ENCODE measurements around the gene RNF7. TPM values are rescaled to one million over a fixed set of nuclear protein-coding genes. Genes with fewer than 3 reads are reported as not detected.

The RNF7 gene
- total and polyA plus RNA-seq, 2 of the 8 experiments (the other 6 are each of a cell fraction or from before 2014, with no cell fraction given) = 78.4 to 113 TPM

DNA sequence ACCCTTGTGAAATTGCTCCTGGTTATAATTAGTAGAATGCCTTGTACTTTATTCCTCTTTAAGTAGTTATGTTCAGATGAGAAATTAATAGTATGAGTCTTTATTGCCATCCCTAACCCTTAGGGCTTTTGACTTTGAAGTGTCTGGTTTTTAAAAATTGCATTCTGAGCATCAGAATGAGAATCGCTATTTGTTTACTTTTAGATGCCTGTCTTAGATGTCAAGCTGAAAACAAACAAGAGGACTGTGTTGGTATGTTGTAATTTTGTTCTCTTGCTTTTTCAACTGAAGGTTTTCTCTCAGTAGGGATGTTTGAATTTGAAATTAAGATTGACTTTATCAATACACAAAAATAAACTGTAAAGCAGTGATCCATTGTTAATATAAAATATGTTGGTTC is 5.2 kb downstream of the RNF7 start (continued):
- TF ChIP-seq, protein P1, sequence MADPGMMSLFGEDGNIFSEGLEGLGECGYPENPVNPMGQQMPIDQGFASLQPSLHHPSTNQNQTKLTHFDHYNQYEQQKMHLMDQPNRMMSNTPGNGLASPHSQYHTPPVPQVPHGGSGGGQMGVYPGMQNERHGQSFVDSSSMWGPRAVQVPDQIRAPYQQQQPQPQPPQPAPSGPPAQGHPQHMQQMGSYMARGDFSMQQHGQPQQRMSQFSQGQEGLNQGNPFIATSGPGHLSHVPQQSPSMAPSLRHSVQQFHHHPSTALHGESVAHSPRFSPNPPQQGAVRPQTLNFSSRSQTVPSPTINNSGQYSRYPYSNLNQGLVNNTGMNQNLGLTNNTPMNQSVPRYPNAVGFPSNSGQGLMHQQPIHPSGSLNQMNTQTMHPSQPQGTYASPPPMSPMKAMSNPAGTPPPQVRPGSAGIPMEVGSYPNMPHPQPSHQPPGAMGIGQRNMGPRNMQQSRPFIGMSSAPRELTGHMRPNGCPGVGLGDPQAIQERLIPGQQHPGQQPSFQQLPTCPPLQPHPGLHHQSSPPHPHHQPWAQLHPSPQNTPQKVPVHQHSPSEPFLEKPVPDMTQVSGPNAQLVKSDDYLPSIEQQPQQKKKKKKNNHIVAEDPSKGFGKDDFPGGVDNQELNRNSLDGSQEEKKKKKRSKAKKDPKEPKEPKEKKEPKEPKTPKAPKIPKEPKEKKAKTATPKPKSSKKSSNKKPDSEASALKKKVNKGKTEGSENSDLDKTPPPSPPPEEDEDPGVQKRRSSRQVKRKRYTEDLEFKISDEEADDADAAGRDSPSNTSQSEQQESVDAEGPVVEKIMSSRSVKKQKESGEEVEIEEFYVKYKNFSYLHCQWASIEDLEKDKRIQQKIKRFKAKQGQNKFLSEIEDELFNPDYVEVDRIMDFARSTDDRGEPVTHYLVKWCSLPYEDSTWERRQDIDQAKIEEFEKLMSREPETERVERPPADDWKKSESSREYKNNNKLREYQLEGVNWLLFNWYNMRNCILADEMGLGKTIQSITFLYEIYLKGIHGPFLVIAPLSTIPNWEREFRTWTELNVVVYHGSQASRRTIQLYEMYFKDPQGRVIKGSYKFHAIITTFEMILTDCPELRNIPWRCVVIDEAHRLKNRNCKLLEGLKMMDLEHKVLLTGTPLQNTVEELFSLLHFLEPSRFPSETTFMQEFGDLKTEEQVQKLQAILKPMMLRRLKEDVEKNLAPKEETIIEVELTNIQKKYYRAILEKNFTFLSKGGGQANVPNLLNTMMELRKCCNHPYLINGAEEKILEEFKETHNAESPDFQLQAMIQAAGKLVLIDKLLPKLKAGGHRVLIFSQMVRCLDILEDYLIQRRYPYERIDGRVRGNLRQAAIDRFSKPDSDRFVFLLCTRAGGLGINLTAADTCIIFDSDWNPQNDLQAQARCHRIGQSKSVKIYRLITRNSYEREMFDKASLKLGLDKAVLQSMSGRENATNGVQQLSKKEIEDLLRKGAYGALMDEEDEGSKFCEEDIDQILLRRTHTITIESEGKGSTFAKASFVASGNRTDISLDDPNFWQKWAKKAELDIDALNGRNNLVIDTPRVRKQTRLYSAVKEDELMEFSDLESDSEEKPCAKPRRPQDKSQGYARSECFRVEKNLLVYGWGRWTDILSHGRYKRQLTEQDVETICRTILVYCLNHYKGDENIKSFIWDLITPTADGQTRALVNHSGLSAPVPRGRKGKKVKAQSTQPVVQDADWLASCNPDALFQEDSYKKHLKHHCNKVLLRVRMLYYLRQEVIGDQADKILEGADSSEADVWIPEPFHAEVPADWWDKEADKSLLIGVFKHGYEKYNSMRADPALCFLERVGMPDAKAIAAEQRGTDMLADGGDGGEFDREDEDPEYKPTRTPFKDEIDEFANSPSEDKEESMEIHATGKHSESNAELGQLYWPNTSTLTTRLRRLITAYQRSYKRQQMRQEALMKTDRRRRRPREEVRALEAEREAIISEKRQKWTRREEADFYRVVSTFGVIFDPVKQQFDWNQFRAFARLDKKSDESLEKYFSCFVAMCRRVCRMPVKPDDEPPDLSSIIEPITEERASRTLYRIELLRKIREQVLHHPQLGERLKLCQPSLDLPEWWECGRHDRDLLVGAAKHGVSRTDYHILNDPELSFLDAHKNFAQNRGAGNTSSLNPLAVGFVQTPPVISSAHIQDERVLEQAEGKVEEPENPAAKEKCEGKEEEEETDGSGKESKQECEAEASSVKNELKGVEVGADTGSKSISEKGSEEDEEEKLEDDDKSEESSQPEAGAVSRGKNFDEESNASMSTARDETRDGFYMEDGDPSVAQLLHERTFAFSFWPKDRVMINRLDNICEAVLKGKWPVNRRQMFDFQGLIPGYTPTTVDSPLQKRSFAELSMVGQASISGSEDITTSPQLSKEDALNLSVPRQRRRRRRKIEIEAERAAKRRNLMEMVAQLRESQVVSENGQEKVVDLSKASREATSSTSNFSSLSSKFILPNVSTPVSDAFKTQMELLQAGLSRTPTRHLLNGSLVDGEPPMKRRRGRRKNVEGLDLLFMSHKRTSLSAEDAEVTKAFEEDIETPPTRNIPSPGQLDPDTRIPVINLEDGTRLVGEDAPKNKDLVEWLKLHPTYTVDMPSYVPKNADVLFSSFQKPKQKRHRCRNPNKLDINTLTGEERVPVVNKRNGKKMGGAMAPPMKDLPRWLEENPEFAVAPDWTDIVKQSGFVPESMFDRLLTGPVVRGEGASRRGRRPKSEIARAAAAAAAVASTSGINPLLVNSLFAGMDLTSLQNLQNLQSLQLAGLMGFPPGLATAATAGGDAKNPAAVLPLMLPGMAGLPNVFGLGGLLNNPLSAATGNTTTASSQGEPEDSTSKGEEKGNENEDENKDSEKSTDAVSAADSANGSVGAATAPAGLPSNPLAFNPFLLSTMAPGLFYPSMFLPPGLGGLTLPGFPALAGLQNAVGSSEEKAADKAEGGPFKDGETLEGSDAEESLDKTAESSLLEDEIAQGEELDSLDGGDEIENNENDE (IDR thresholded peaks at IDR 0.05; ENCODE audit: insufficient replicate concordance, low read length) = no peak
- TF ChIP-seq SIN3A (conservative IDR thresholded peaks at IDR 0.05 in 1 of 2, IDR thresholded peaks at IDR 0.05 in 1 of 2; ENCODE audit: low read depth in 1 of 2, low read length in 2 of 2) = no peak
- TF ChIP-seq POU5F1 (IDR thresholded peaks at IDR 0.05; ENCODE audit: low read depth, low read length) = no peak
- TF ChIP-seq, protein P2, sequence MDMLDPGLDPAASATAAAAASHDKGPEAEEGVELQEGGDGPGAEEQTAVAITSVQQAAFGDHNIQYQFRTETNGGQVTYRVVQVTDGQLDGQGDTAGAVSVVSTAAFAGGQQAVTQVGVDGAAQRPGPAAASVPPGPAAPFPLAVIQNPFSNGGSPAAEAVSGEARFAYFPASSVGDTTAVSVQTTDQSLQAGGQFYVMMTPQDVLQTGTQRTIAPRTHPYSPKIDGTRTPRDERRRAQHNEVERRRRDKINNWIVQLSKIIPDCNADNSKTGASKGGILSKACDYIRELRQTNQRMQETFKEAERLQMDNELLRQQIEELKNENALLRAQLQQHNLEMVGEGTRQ (IDR thresholded peaks at IDR 0.05; ENCODE audit: low read length) = no peak
- TF ChIP-seq RBBP5 (IDR thresholded peaks at IDR 0.05; ENCODE audit: borderline replicate concordance, low read depth, low read length) = no peak
